HG03460 (cell line): ENCODE measurements around the gene ANKEF1.
A peak's percentile ranks its signal among the peaks of the same experiment; 100 is the strongest.
"Not testable (repeated sequence)": the region's sequence is repeated elsewhere in the genome, so short reads cannot be mapped to it uniquely, and the experiment has no call there.

Experiments used
- ATAC-seq: cut with Tn5 transposase; IDR thresholded peaks from one replicate; pipeline ENCODE4 v1.9.1; 2021; ENCODE audit not compliant: unreplicated experiment

ANKEF1 gene

DNA sequence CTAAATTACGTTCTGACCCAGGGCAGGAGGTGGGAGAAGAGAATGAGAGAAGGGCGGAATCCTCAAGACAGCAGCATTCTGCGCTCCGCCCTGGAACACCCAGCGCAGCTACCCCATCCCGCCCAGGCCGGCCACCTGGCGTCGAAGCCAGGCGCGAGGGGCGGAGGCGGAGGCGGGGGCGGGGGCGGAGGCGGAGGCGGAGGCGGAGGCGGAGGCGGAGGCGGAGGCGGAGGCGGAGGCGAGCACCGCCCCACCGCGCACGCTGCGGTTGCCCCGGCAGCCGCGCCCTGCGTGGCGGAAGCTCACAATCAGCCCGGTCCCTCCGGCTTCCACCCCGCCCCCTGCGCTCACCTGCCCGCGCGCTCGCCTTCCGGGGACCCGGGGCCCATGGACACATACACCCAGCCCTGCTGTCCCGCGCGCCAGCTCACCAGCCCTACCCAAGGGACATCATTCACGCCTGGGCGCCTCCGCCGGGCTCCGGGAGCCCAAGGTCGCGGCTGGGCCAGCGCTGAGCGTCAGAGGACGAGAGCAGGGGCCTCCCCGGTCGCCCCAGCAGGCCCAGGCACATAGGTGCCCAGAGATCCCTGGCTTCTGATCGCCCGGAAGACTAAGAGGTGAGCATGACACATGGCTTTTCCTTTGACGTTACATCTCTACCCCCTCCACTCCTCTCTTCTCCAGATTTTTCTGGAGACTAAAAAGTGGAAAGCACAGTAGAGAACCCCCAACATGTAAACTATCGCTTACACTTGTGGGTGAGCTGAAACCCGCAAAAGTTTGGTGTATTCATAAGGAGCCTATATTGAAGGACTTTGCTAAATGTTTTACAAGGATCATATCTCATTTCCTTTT, at the start of gene ANKEF1:
Gene ANKEF1 (plus strand): TSS at position 271 of the 855 bp plus-strand sequence. CDS start 3,315 bp downstream, outside the sequence.
- peak; percentile 92 for ATAC-seq

DNA sequence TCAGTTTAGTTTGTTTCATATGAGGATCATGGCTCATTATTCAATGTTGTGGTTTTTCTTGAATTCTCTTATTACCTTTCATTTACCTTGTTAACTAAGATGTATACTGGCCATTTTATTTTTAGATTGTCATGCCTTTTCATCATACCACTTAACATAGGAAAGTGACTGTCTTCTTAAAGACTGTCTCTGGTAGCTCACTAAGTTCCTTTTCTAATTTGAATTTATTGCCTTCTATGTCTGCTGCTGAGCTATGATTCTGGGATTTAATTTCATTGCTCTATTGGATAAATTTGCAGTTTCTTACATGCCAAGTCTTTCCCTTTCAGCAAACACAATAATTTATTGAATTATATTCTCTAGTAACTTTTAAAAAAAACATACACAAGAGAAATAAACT, 49.5 kb upstream of the ANKEF1 start:
- ATAC-seq = no peak

DNA sequence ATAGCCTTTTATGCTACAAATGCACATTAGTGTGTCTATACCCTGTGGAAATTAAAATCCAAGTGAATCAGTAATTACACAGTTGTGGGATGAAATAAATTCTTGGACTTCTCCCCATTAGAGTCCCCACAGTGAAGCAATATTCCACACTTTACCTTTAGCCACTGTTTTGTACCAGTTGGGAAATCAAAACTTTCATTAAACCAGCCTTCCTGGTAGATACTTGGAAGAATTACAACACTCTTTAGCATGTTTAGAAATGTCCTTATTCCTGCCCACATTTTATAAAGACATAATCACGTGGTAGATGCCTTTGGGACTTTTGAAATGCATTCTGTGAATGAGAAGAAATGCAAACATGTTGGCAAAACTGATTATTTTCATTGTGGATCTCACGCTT, 49.0 kb upstream of the ANKEF1 start:
- ATAC-seq = no peak

DNA sequence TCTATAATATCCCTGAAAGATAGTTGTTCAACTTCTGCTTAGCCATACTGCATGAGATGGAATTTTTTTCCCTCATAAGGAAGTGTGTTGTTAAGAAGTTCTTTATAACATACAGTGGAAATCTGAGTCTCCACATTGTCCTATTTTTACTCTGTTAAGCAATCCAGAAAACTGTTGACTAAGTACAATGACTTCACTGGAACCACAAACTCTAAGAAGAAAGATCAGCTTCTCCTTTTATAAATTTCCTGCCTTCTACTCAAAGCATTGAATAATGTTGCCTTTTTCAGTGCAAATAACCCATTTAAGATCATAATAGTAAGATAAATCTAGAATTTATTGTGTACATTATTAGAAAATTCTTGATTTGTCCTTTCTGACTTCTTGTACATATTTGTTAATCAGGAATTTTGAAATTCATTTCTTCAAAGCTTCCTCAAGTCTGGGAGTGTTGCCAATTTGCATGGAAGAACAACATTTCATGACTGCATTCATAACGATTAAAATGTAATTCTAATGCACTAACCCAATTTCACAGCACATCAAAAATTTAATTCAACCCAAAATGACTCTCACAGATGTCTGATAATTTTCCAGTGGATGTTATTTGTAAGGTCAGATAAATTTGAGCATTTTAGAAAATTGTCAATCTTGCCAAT, 45.6 kb upstream of the ANKEF1 start:
- ATAC-seq = no peak

DNA sequence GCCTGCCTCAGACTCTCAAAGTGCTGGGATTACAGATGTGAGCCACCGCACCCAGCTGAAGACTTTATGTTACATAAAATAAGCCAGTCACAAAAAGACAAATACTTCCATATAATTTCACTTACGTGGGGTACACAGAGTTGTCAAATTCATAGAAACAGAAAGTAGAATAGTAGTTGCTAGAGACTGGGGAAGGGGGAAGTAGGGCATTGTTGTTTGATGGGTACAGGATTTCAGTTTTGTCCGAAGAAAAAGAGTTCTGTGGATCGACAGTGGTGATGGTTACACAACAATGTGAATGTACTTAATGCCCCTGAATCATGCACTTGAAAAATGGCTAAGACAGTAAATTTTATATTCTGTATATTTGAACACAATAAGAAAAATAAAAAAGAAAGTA, 41.6 kb upstream of the ANKEF1 start:
- no peak for ATAC-seq

DNA sequence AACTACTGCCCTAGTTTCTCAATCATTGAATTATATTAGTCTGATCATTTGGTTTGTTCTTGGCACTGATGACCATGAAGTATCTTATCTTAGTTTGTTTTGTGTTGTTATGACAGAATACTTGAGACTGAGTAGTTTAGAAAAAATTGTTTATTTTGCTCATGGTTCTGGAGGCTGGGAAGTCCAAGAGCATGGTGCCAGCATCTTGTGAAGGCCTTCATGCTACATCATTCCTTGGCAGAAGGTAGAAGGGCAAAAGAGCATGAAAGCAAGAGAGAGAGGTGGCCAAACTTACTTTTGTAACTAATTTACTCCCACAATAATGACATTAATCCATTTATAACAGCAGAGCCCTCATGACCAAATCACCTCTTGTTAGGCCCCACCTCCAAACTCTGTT, 40.1 kb upstream of the ANKEF1 start:
- no peak for ATAC-seq

DNA sequence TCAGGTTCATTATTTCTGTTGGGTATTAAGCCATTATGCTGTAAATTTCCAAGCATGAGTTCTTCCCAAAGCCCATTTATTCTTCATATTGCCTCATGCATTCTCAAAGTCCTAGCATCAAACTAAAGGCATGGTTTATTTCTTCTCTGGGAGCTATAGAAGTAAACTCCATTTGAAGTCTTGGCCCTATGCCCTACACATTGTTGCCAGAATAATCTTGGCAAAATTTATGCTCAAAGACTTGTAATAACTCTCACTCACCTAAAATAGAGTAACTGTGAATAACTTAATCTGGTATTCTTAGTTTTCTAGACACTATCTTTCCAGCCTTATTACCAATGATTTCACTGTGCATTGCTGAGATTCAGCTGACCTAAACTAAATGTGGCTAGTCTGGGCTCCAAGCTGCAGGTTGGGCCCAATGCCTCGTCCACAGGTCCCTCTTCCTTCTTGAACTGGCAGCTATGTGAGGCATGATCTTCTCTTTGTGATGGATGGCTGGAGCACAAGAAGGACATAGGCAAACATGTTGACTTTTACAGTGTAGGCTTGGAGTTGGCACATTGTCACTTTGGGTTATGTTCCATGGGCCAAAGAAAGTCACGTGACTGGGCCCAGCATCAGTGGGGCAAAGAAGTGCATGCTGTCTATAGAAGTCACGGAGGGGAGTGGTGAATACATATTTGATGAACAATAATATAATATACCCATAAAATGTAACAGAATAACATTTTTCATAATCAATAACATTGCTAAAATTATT, 39.1 kb upstream of the ANKEF1 start:
- ATAC-seq = no peak

DNA sequence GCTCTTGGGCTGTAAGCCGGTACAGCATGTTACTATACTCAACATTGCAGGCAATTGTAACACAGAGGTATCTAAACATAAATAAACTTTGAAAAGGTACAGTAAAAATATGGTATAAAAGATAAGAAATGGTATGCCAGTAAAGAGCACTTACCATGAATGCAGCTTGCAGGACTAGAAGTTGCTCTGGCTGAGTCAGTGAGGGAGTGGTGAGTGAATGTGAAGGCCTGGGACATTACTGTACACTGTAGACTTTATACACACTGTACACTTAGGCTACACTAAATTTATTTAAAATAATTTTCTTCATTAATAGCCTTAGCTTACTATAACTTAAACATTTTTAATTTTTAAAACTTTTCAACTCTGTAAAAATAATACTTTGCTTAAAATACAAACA, 37.8 kb upstream of the ANKEF1 start:
- ATAC-seq = no peak

DNA sequence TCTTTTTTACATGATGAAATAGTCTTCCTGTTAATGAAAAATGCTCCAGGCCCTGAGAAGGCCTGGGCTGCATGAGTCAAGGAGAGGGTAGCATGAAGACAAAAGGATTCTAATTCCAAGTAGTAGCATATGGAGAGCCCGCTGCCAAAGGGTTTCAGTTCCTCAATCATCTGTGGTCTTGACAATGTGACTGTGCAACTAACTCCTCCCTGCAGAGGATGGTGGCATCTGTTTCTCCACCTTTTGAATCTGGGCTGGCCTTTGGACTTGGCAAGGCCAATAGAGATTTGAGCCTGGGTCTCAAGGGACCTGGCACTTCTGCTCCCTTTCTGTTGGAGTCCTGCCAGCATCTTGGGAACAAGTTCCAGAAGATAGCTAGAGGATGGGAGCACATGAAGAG, 35.1 kb upstream of the ANKEF1 start:
- ATAC-seq = no peak

DNA sequence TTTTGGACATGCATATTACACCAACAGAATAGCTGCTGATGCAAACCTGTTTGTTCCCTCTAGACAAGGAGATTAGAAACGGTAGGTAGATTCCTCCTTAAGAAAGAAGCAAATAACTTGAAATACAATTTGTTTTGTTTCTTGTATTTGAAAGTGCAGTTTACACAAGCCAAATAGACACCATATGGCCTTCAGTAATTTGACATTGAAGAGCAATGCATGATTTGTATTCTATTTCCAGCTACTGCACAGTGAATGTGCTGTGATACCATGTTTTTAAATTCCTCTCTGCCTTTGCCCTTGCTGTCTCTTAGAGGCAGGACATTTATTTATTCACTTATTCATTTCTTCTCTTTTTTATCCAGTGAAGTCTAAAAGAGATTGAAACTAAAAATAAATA, 31.9 kb upstream of the ANKEF1 start:
- no peak for ATAC-seq

DNA sequence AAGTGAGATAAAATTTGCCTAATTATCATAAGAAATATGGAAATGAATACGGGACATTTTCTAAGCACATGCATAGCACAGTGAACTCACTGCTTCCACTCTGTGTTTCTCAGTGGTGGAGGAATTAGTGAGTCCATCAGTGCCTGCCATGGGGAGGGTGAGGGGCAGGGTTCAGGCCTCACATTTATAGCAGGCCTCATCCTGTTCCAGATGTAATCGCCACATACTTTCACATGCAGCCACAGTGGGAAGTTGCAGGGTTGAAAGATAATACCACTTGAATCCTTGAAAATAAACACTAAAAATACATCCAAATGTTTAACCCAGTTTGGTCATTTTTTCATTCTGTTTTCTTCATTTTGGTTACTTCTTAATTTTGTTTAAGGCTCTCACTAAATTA, 29.9 kb upstream of the ANKEF1 start:
- no peak for ATAC-seq

DNA sequence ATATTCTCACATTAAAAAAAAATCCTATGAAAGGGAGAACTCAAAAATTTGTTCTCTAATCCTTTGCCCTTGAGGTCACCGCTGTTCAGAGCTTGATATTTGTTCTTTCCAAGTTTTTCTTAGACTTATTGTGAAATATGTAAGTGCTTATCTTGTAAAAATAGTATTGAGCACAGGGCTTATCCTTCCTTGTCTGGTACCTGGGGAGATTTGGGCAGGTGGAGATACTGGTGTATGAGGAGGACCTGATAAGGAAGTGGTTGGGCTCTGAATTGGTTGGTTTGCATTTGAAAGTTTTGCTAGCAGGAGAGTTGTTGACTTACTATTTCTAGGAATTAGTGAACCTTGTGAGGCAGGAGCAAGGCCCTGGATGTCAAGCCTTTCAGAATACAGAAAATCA, 28.9 kb upstream of the ANKEF1 start:
- ATAC-seq = no peak

DNA sequence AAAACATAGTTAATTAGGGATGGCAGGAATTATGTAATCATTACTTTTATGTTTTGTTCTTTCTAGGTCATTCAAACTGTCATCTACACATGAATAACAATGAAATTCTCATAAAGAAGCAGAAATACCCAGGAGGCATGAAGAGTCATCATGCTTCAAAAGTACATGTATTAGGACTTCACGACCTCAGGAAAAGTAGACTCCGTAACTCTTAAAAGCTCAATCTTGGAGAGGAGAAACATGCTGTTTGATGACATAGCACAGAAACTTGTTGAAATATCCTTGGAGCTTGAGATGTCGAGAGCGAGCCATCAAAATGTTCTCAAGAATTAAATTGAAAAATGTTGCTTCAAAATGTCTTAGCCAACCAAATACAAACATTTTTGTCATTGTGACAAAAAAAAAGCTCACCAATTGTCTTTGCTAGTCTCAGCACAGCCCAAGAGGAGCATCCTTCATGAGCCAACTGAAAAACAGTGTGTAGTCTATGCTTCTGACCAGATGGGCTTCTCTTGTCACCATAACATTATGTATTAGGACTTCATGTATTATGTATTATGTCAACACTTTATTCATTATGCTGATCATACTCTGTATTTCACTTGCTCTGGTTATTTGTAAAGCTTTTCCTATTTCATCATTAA, 28.2 kb upstream of the ANKEF1 start:
- no peak for ATAC-seq

DNA sequence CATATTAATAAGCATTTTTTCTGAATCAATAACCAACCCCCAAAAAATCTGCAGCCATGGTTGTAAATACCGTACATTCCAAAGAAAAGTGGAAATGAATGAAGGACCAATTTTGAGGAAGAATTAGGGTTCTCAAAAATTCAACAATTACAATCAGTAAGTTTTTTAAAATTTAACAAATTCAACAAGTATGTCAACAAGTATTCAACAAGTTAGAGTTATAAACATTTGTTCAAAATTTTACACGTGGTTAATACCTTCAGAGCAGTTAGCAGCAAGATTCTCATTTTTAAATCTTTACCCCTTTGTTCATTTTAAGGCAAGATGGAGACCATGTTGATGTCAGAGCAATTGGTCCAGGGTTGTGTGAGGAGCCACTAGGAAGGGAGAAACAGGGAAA, 27.6 kb upstream of the ANKEF1 start:
- ATAC-seq = no peak

DNA sequence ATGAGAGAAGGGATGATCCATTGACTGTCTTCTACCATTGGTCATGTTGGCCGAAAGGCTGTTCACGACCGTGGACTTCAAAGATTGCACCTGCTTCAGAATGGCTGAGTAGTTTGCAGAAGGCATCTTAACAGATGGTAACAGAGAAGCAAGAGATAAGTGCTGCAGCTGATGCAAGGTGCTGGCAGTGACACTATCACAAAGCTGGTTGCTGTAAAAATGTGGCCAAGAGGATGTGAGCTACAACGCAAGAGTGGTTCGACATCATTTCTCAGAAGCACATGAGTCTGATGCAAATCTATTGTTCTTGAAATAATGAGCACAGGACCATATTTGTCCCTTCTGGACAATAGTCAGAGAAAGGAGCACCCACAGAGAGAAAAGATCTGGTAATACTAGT, 27.0 kb upstream of the ANKEF1 start:
- no peak for ATAC-seq

DNA sequence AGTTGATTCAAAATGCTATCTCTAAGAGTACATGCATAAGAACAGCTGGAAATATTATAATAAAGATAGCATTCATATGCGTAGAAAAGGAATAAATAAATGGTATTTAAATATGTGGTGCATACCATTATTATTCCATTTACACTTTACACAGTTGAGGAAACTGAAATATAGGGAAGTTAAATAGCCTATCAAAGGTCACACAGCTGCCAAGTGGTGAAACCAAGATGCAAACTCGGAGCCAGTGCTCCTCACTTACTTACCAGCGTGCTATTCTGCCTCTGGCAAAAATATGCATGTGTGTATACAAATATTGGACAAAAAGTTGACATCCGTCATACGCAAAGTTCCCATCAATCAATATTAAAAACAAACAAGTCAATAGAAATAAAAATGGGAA, 22.3 kb upstream of the ANKEF1 start:
- ATAC-seq = no peak

DNA sequence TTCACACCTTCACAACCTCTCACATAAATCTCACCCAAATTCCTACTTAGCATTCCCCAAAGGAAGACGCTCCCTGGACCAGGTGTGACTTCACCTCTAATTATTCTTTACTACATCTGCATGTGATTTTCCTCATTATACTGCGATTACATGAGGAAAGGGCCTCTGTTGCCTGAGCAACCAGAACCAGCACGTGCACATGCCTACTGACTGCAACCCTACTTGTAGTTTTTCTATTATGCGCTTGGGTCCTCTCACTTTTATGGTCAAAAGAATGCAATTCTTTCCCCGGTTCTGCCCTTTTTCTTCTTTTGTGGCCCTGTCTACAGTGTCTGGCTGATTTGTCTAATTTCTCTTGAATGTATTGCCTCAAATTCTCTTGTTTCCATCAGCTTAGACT, 20.4 kb upstream of the ANKEF1 start:
- ATAC-seq = no peak

DNA sequence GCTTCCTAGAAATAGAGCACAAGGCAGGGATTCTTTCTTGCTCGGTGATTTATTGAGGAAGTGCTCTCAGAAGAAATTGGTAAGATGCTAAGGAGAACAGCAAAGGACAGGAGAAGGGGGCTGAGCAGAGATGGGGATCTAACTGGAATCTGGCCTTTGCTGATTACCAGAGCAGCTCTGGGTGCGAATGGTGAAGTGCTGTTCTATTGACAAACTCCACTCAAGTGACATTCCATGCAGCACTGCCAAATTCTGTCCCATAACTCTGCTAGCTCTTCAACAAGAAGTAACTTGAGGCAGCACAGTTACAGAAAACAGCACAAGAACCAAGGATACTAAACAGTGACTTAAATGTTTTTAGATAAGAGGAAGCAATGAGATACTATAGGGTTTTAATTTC, 13.8 kb upstream of the ANKEF1 start:
- ATAC-seq = no peak

DNA sequence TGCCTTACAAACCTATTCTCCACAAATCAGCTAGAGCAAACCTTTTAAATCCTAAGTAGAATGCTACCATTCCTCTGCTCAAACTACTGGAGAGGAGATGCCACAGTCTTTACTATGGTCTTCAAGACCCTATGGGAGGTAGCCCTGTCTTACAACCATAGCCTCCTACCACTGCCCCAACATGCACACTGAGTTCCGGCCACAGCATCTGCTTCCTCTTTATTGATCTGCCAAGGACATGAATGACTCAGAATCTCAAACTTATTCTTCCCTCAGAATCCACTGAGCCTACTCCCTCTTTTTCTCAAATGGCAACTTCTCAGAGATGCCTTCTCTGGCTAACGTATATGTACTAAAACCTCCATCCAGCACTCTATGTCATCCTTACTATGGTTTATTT, 12.2 kb upstream of the ANKEF1 start:
- no peak for ATAC-seq

DNA sequence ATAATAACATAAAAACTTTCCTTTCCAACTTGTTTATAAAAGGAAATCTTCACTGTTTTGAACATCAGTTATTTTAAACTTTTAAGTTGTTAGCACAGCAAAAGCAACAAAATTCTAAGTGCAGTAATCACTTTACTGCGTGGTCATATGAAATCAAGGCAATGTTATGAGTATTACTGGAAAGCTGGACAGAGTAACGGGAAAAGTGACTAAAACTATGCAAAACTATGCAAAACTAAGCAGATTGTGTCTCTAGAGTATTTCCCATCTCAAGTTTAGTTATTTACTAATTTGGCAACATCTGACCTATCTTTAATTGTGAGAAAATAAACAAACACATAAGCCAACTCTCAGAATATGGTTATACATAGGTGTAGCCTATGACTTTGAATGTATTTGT, 10.9 kb upstream of the ANKEF1 start:
- ATAC-seq = no peak

DNA sequence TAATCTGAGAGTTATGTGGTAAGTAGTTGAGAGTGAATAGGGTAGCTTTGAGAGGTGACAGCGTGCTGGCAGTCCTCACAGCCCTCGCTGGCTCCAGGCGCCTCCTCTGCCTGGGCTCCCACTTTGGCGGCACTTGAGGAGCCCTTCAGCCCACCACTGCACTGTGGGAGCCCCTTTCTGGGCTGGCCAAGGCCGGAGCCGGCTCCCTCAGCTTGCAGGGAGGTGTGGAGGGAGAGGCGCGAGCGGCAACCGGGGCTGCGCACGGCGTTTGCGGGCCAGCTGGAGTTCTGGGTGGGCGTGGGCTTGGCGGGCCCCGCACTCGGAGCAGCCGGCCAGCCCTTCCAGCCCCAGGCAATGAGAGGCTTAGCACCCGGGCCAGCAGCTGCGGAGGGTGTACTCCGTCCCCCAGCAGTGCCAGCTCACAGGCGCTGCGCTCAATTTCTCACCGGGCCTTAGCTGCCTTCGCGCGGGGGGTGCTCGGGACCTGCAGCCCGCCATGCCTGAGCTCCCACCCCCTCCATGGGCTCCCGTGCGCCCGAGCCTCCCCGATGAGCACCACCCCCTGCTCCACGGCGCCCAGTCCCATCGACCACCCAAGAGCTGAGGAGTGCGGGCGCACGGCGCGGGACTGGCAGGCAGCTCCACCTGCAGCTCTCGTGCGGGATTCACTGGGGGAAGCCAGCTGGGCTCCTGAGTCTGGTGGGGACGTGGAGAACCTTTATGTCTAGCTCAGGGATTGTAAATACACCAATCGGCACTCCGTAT, 3.2 kb upstream of the ANKEF1 start:
- ATAC-seq = not testable (repeated sequence)
